Right lobe of liver (tissue), 6 donors: ENCODE data around the gene CYP2W1. TPM values are rescaled to one million over a fixed set of nuclear protein-coding genes. Genes with fewer than 3 reads are reported as not detected.

Source experiments
- ATAC-seq, 4 donors: fragments of 200-7000 bp; cut with Tn5 transposase; one replicate each; pipeline ENCODE4 v1.9.1; 2020; ENCODE audit warnings: mild to moderate bottlenecking in 4 of 4, moderate library complexity in 4 of 4
- DNase-seq, 3 donors: peaks; one replicate each; pipeline ENCODE4 v3.0.0-alpha.2; 2020
- H3K27ac ChIP-seq, 3 donors: fragments of 200-600 bp; one replicate each; pipeline ENCODE4 v1.8.0; 2022
- H3K27me3 ChIP-seq, 2 donors: fragments of 200-600 bp; one replicate each; pipeline ENCODE4 v1.8.0; 2022
- H3K36me3 ChIP-seq, 4 donors: fragments of 200-600 bp; sonication (generic) in 1 of 4; one replicate each; pipeline versions ENCODE4 v1.5.1 to v1.8.0; 2017 to 2022; ENCODE audit warnings: control low read depth in 1 of 4
- H3K4me1 ChIP-seq, 4 donors: fragments of 200-600 bp; sonication (generic) in 1 of 4; one replicate each; pipeline versions ENCODE4 v1.5.1 to v1.8.0; 2017 to 2022; ENCODE audit warnings: control low read depth in 1 of 4
- H3K4me3 ChIP-seq, 3 donors: fragments of 200-600 bp; one replicate each; pipeline ENCODE4 v1.8.0; 2022
- H3K9me3 ChIP-seq, 4 donors: fragments of 200-600 bp; sonication (generic) in 1 of 4; one replicate each; pipeline versions ENCODE4 v1.5.1 to v1.8.0; 2017 to 2022; ENCODE audit warnings: control low read depth in 1 of 4
- CTCF ChIP-seq, 4 donors: fragments of 200-600 bp in 3 of 4; fragments of 450-650 bp in 1 of 4; IDR thresholded peaks; one replicate each; pipeline versions ENCODE4 v1.5.1 to v1.8.0; 2016 to 2022; ENCODE audit warnings: antibody characterized with exemption in 4 of 4, mild to moderate bottlenecking in 2 of 4
- POLR2A ChIP-seq: fragments of 450-650 bp; IDR thresholded peaks from one replicate; pipeline ENCODE4 v1.6.1; 2017; ENCODE audit warnings: antibody characterized with exemption, mild to moderate bottlenecking
- WGBS: methylation state at CpG from one replicate; pipeline ENCODE4 v1.1.6; 2018; ENCODE audit warnings: low coverage, low lambda C conversion rate; ENCODE audit not compliant: insufficient coverage; ENCODE audit errors: missing lambda C conversion rate; 5-methylcytosine and 5-hydroxymethylcytosine counted together
- intact Hi-C, 2 donors: fragments of 100-400 bp; cut with DNase I; formaldehyde crosslinking; loops; one replicate each; pipeline versions ENCODE4 v1.11.2 to v1.14.1; 2022
- total RNA-seq, 6 experiments: library from RNA; depleted of rRNA in 2 of 6; stranded (reverse); fragments of >200 nt in 2 of 6; fragmentation: NEBNext Ultra II Directional in 3 of 6; extraction: Animal tissue kit (Norgen Biotek cat#: 25700) in 3 of 6; gene quantifications; one replicate each; pipeline versions ENCODE4 v1.1.0 to v1.2.4, GENCODE V29; 2016 to 2023
- donor health status: DM: no; HTN: yes; CAD: no.
- donor health status: DM: no; HTN: no; CAD: no.
- donor health status: DM: no; HTN: no; CAD: no.
- donor health status: DM: no; HTN: yes; CAD: no.
- donor health status: DM: no; HTN: yes; CAD: no.

The CYP2W1 gene
- total RNA-seq, 6 experiments from 2014 or later = not detected

DNA sequence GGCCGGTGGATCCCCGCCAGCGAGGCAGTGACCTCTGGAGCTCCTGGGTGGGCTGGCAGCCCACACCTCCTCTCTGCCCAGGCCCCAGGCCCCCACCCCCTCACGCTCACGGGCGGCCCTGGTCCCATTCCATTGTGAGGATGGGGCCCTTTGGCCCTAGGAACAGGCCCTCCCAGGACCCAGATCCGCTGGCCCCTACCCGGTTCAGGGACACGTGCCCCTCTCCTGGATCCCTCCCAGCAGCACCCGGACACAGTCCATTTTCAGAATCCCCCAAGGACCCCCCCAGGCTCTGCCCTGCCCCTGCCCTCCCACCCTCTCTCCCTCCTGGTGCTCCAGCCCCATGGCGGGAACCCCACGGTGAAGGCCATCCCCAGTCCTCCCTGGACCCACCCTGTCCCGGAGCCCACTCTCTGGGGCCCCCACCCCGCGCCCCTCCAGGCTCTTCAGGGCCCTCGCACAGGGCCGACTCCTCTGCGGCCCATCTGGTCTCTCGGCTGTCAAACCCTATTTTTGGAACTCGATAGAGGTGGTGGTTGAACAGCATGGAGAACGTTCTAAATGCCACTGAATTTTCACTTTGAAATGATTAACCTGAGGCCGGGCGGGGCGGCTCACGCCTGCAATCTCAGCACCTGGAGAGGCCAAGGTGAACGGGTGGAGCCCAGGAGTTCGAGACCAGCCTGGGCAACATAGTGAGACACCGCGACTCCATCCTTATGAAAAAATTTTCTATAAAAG lies 36.6 kb upstream of the CYP2W1 start:
- ATAC-seq = peak in 1 of 4 donors; percentile 19
- H3K27ac ChIP-seq = no peak overlapping the region
- intact Hi-C loops = no loop called here
- WGBS = 84% methylated on average over 17 of the region's 29 CpGs
- no peak overlapping the region for H3K4me3 ChIP-seq
- H3K36me3 ChIP-seq = no peaks in the 10 kb centered on the region
- peak in 2 of 3 donors; percentile 6 to 48 for DNase-seq
- no peaks in the 10 kb centered on the region for H3K9me3 ChIP-seq
- no peak for TF ChIP-seq CTCF (IDR thresholded peaks at IDR 0.05)
- no peak for TF ChIP-seq POLR2A
- H3K27me3 ChIP-seq = no peaks in the 10 kb centered on the region
- no peaks in the 10 kb centered on the region for H3K4me1 ChIP-seq

DNA sequence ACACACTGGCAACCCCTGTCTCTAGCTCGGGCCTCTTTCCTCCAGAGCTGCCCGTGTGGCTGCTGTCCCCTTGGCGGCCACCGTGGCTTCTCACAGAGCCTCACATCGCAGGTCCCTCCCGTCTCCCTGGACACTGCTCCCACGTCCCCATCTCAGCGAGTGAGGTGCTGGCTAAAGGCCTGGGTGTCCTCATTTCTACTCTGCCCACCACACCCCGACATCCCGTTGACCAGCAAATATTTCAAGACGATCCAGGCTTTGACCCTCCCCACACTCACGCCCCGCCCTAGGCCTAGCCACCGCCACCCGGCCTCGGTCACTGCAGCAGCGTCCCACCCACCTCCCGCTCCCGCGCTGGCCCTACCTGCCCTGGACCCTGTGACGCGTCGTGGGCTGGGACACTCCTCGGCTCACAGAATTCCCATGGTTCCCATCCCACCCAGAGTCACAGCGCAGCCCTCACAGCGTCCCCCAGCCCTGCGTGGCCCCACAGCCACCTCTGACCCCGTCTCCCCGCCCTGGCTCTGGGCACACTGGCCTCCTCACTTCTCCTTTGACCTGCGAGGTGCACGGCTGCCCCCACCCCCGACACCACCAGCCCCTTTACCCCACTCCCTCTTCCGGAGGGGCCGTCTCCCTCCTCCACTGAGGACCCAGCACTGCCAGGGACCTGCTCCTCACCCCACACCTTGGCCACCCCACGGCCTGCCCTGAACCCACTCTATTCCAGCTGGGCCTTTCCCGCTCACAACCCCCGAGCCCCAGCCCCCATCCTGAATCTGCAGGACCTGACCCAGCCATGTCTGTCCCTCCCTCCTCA lies 35.4 kb upstream of the CYP2W1 start:
- intact Hi-C loops = no loop called here
- peak in 2 of 3 donors; percentile 10 to 52 for DNase-seq
- H3K27ac ChIP-seq = no peak overlapping the region

GRCh38 chr7:949021-949934 lies 33.7 kb upstream of the CYP2W1 start:
- ATAC-seq = no peak

More for the DNA sequence above, 35.4 kb upstream of the CYP2W1 start:
- no peaks in the 10 kb centered on the region for H3K9me3 ChIP-seq
- TF ChIP-seq POLR2A = no peak
- H3K36me3 ChIP-seq = no peaks in the 10 kb centered on the region
- H3K4me1 ChIP-seq = no peaks in the 10 kb centered on the region
- ATAC-seq = no peak
- 84% methylated on average over 35 of the region's 37 CpGs for WGBS
- no peak overlapping the region for H3K4me3 ChIP-seq
- H3K27me3 ChIP-seq = no peaks in the 10 kb centered on the region

DNA sequence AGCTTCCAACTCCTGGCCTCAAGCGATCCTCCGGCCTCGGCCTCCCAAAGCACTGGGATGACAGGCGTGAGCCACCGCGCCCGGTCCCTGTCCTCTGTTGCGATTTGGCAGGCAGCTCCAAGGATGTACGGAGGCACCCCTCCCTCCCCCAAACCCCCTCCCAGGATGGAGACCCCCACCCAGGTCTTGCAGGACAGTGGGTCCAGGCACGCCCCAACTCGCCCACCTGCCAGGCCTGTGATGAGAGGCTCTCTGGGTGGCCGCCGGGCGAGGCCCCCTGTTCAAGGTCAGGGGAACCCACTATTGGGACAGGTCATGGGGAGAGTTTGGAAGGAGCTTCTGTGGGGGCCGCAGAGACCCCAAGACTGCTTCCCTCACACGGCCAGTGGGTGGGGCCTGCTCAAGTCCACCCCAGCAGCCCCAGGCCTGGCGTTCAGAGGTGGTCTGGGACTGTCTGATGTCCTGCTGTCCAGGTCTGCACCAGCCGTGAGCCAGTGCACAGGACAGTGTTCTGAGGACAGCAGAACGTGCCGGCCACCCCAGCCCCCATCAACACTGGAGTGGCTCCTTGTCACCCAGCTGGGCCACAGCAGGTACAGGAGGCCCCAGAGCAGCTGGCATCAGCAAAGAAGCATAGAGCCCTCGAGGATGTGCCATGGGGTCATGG lies 31.0 kb upstream of the CYP2W1 start:
- Histone ChIP-seq H3K36me3 (no peaks in the 10 kb centered on the region), H3K9me3 (no peaks in the 10 kb centered on the region), H3K27me3 (peaks cover 0 to 3% of the 10 kb centered on the region in 2 donors), H3K4me1 (peaks cover 0 to 9% (median 0%) of the 10 kb centered on the region in 4 donors), H3K4me3 (no peak overlapping the region), H3K27ac (no peak overlapping the region)
- intact Hi-C loops = no loop called here
- ATAC-seq (no peak), DNase-seq (peak; percentile 17 to 52 (median 42))
- TF ChIP-seq POLR2A (no peak), CTCF (IDR thresholded peaks at IDR 0.05) (no peak)
- 87% methylated on average over 6 of the region's 21 CpGs for WGBS

More at GRCh38 chr7:949021-949934, 33.7 kb upstream of the CYP2W1 start:
- H3K4me3 ChIP-seq = no peak overlapping the region
- WGBS = 68% methylated on average over 9 of the region's 28 CpGs
- no peak overlapping the region for H3K27ac ChIP-seq
- peak in 2 of 3 donors; percentile 14 to 53 for DNase-seq
- H3K4me1 ChIP-seq = peaks cover 0 to 9% (median 0%) of the 10 kb centered on the region in 4 donors
- TF ChIP-seq CTCF (IDR thresholded peaks at IDR 0.05) = no peak
- no peak for TF ChIP-seq POLR2A
- H3K9me3 ChIP-seq = no peaks in the 10 kb centered on the region
- H3K36me3 ChIP-seq = no peaks in the 10 kb centered on the region
- H3K27me3 ChIP-seq = peaks cover 0 to 3% of the 10 kb centered on the region in 2 donors
- intact Hi-C loops = no loop called here
